GM21390 (cell line): ENCODE results near the gene WNK1.
"Not testable (repeated sequence)": the region's sequence is repeated elsewhere in the genome, so short reads cannot be mapped to it uniquely, and the experiment has no call there.

Experiments
- ATAC-seq: cut with Tn5 transposase; IDR thresholded peaks from one replicate; pipeline ENCODE4 v1.9.1; 2021; ENCODE audit not compliant: unreplicated experiment

The WNK1 gene

GRCh38 chr12:810671-811415 is 58.5 kb downstream of the WNK1 start:
- ATAC-seq, result no peak

- no peak for ATAC-seq
Observed at GRCh38 chr12:812950-813349, 60.6 kb downstream of the WNK1 start.

GRCh38 chr12:817456-817855 is 65.1 kb downstream of the WNK1 start:
- not testable (repeated sequence) for ATAC-seq

- no peak for ATAC-seq
Observed at GRCh38 chr12:817941-818600, 65.7 kb downstream of the WNK1 start.

GRCh38 chr12:818733-819132 is 66.4 kb downstream of the WNK1 start:
- ATAC-seq, result no peak

GRCh38 chr12:820336-820735 is 68.0 kb downstream of the WNK1 start:
- ATAC-seq, result no peak

GRCh38 chr12:823028-823698 is 70.8 kb downstream of the WNK1 start:
- ATAC-seq, result peak; percentile 94

- ATAC-seq, result no peak
Observed at GRCh38 chr12:826331-826730, 74.0 kb downstream of the WNK1 start.

- ATAC-seq, result no peak
Observed at GRCh38 chr12:828726-829395, 76.5 kb downstream of the WNK1 start.

GRCh38 chr12:830111-830867 is 77.9 kb downstream of the WNK1 start:
- no peak for ATAC-seq

- no peak for ATAC-seq
Observed at GRCh38 chr12:835754-836518, 83.6 kb downstream of the WNK1 start.

- no peak for ATAC-seq
Observed at GRCh38 chr12:836952-837351, 84.6 kb downstream of the WNK1 start.

GRCh38 chr12:837548-837947 is 85.2 kb downstream of the WNK1 start:
- no peak for ATAC-seq

GRCh38 chr12:843609-844008 is 91.2 kb downstream of the WNK1 start:
- ATAC-seq, result no peak

- ATAC-seq, result no peak
Observed at GRCh38 chr12:846421-846820, 94.0 kb downstream of the WNK1 start.

- no peak for ATAC-seq
Observed at GRCh38 chr12:848173-848865, 95.9 kb downstream of the WNK1 start.

- no peak for ATAC-seq
Observed at GRCh38 chr12:848882-849527, 96.6 kb downstream of the WNK1 start.

GRCh38 chr12:849733-850437 is 97.5 kb downstream of the WNK1 start:
- ATAC-seq, result not testable (repeated sequence)
